ENCODE results near the gene KIF16B. TPM values are rescaled to one million over a fixed set of nuclear protein-coding genes. Genes with fewer than 3 reads are reported as not detected.

KIF16B gene
- total RNA-seq, 1 experiment from 2014 or later = 6.1 TPM

DNA sequence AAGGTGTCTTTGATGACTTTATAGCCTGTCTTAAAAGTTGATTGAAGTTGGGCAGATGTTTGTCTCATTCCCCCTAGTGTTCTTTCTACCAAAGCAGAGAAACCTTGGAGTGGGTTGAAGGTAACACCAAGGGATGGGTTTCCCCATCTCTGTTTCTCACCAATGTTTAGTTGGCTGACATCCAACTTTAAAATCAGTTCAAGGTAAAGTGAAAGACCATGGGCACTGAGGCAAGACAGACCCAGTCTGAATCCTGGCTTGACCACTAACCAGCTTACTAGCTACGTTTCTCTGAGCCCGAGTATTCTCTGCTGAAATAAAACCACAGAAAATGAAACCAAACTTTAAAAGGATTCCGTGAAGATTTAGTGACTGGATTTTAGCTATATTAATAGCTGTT, 258.9 kb downstream of the KIF16B start:
- Histone ChIP-seq H3K9me2 (replicated peaks; ENCODE audit: insufficient read depth, low read length) (no peaks in the 10 kb centered on the region), H3K4me3 (ENCODE audit: low read length) (no peak overlapping the region), H3K27me3 (ENCODE audit: low read length) (no peaks in the 10 kb centered on the region), H2AFZ (ENCODE audit: low read length) (no peak overlapping the region), H3K27ac (ENCODE audit: low read length) (no peak overlapping the region), H3K4me1 (ENCODE audit: low read length) (no peaks in the 10 kb centered on the region), H3K9me3 (ENCODE audit: low read length) (no peaks in the 10 kb centered on the region), H3K36me3 (ENCODE audit: insufficient read depth, low read length) (no peaks in the 10 kb centered on the region), H3K79me2 (ENCODE audit: low read length) (no peaks in the 10 kb centered on the region), H3K4me2 (ENCODE audit: low read depth, low read length, poor library complexity, severe bottlenecking) (no peak overlapping the region), H4K20me1 (ENCODE audit: insufficient read depth, low read depth, low read length) (no peaks in the 10 kb centered on the region), H3K9ac (ENCODE audit: low read length) (no peak overlapping the region)
- DNase-seq = no peak

DNA sequence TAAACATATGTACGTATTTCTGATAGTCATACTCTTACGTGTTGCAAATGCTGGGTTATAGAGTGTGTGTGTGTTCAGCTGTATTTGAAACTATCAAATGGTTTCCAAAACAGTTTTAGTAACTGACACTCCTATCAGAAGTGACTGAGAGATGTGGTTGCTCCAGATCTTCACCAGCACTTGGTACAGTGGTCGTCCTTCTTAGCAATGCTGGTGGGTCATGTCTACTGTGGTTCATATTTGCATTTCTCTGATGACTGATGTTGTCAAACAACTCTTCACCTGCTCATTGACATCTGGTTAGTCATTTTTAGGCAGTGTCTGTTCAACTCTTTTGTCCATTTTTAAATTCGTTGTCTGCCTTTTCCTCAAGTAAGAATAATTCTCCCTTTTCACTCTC, 259.3 kb downstream of the KIF16B start:
- H3K36me3 ChIP-seq (ENCODE audit: insufficient read depth, low read length) = no peaks in the 10 kb centered on the region
- no peaks in the 10 kb centered on the region for H4K20me1 ChIP-seq (ENCODE audit: insufficient read depth, low read depth, low read length)
- H3K9me3 ChIP-seq (ENCODE audit: low read length) = no peaks in the 10 kb centered on the region
- H3K9me2 ChIP-seq (replicated peaks; ENCODE audit: insufficient read depth, low read length) = no peaks in the 10 kb centered on the region
- H3K4me2 ChIP-seq (ENCODE audit: low read depth, low read length, poor library complexity, severe bottlenecking) = no peak overlapping the region
- no peaks in the 10 kb centered on the region for H3K27me3 ChIP-seq (ENCODE audit: low read length)
- H3K79me2 ChIP-seq (ENCODE audit: low read length) = no peaks in the 10 kb centered on the region
- H3K4me1 ChIP-seq (ENCODE audit: low read length) = no peaks in the 10 kb centered on the region
- DNase-seq = no peak
- no peak overlapping the region for H3K27ac ChIP-seq (ENCODE audit: low read length)
- no peak overlapping the region for H3K9ac ChIP-seq (ENCODE audit: low read length)
- H3K4me3 ChIP-seq (ENCODE audit: low read length) = no peak overlapping the region
- H2AFZ ChIP-seq (ENCODE audit: low read length) = no peak overlapping the region

DNA sequence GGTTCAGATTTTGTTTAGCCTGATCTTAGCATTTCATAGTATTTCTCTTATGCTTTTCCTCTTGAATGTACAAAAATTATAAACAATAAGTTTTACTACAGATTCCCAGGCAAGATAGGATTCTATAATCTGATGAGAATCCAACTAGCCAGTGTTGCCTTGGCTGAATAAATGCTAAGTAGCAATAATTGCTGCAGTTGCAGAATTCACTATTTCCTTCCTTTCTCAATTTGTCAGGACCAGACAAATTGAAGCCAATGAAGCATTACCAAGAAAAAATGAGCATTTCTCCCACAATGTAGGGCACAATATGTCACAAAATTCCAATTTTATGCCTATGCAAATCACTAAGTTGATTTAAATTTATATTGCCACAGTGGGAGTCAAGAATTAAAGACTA, 260.2 kb downstream of the KIF16B start:
- Histone ChIP-seq H3K27ac (ENCODE audit: low read length) (no peak overlapping the region), H4K20me1 (ENCODE audit: insufficient read depth, low read depth, low read length) (no peaks in the 10 kb centered on the region), H3K9me3 (ENCODE audit: low read length) (no peaks in the 10 kb centered on the region), H3K9me2 (replicated peaks; ENCODE audit: insufficient read depth, low read length) (no peaks in the 10 kb centered on the region), H3K4me3 (ENCODE audit: low read length) (no peak overlapping the region), H3K9ac (ENCODE audit: low read length) (no peak overlapping the region), H3K79me2 (ENCODE audit: low read length) (no peaks in the 10 kb centered on the region), H2AFZ (ENCODE audit: low read length) (no peak overlapping the region), H3K27me3 (ENCODE audit: low read length) (no peaks in the 10 kb centered on the region), H3K4me1 (ENCODE audit: low read length) (no peaks in the 10 kb centered on the region), H3K36me3 (ENCODE audit: insufficient read depth, low read length) (no peaks in the 10 kb centered on the region), H3K4me2 (ENCODE audit: low read depth, low read length, poor library complexity, severe bottlenecking) (no peak overlapping the region)
- no peak for DNase-seq

DNA sequence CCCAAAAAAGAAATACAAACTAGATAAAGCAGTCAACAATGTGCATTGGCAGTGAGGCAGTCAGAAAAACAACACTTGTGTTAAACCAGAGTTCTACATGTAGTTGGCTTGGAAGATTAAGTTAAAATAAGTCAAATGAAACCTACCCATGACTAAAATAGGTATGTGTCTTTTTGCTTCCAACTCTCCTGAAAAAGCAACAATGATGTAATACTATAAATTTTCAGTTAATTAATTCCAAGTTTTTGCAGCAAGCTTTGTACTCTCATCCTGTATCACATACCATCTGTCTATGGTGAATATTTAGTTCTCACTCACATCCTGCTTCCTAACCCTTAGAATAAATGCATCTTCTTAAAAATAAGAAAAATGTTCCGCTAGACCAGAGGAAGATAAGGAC, 261.5 kb downstream of the KIF16B start:
- Histone ChIP-seq H3K4me3 (ENCODE audit: low read length) (no peak overlapping the region), H3K4me2 (ENCODE audit: low read depth, low read length, poor library complexity, severe bottlenecking) (no peak overlapping the region), H4K20me1 (ENCODE audit: insufficient read depth, low read depth, low read length) (no peaks in the 10 kb centered on the region), H3K36me3 (ENCODE audit: insufficient read depth, low read length) (no peaks in the 10 kb centered on the region), H3K9ac (ENCODE audit: low read length) (no peak overlapping the region), H3K4me1 (ENCODE audit: low read length) (no peaks in the 10 kb centered on the region), H3K27me3 (ENCODE audit: low read length) (no peaks in the 10 kb centered on the region), H2AFZ (ENCODE audit: low read length) (no peak overlapping the region), H3K27ac (ENCODE audit: low read length) (no peak overlapping the region), H3K9me3 (ENCODE audit: low read length) (no peaks in the 10 kb centered on the region), H3K79me2 (ENCODE audit: low read length) (no peaks in the 10 kb centered on the region), H3K9me2 (replicated peaks; ENCODE audit: insufficient read depth, low read length) (no peaks in the 10 kb centered on the region)
- no peak for DNase-seq

DNA sequence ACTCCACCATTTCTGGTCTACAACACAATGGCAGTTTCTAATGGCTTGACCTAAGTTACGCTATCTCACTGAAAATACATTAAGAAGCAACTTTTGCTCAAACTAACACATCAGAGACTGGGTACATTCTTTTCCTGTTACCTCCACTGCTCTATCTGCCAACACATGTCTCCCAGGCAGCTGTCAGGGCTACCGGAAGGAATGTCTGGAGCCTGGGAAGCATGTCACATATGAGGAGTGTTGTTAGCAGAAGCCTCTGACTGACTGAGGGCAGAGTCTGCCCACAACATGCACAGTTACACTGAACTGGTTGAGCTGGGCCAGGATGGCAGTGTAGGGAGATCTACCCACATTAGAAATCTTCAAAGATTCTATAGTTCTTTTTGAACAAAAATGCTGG, 264.5 kb downstream of the KIF16B start:
- Histone ChIP-seq H3K9me3 (ENCODE audit: low read length) (no peaks in the 10 kb centered on the region), H3K27ac (ENCODE audit: low read length) (no peak overlapping the region), H3K4me1 (ENCODE audit: low read length) (no peaks in the 10 kb centered on the region), H3K4me3 (ENCODE audit: low read length) (no peak overlapping the region), H3K9ac (ENCODE audit: low read length) (no peak overlapping the region), H3K27me3 (ENCODE audit: low read length) (no peaks in the 10 kb centered on the region), H3K9me2 (replicated peaks; ENCODE audit: insufficient read depth, low read length) (no peaks in the 10 kb centered on the region), H2AFZ (ENCODE audit: low read length) (no peak overlapping the region), H3K36me3 (ENCODE audit: insufficient read depth, low read length) (no peaks in the 10 kb centered on the region), H3K79me2 (ENCODE audit: low read length) (no peaks in the 10 kb centered on the region), H3K4me2 (ENCODE audit: low read depth, low read length, poor library complexity, severe bottlenecking) (no peak overlapping the region), H4K20me1 (ENCODE audit: insufficient read depth, low read depth, low read length) (no peaks in the 10 kb centered on the region)
- no peak for DNase-seq

DNA sequence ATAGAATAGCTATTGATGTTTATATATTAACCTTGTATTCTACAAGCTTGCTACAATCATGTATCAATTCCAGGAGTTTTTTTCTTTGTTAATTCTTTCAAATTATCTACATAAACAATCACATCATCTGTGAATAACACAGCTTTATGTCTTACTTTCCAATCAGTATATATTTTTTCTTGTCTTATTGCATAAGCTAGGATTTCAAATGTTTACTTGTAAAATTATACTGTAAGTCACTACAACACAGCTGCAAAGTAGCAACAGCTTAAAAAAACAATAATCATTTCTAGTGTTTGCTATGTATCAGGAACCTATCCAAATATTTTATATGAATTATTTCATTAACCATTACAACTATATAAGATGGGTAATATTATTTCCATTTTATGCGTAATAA, 270.4 kb downstream of the KIF16B start:
- Histone ChIP-seq H3K36me3 (ENCODE audit: insufficient read depth, low read length) (no peaks in the 10 kb centered on the region), H3K27ac (ENCODE audit: low read length) (no peak overlapping the region), H3K4me1 (ENCODE audit: low read length) (no peaks in the 10 kb centered on the region), H3K9me3 (ENCODE audit: low read length) (peaks cover 5% of the 10 kb centered on the region; the same call in 1 of the 2 replicates), H4K20me1 (ENCODE audit: insufficient read depth, low read depth, low read length) (no peaks in the 10 kb centered on the region), H3K27me3 (ENCODE audit: low read length) (no peaks in the 10 kb centered on the region), H3K4me2 (ENCODE audit: low read depth, low read length, poor library complexity, severe bottlenecking) (no peak overlapping the region), H2AFZ (ENCODE audit: low read length) (no peak overlapping the region), H3K4me3 (ENCODE audit: low read length) (no peak overlapping the region), H3K79me2 (ENCODE audit: low read length) (no peaks in the 10 kb centered on the region), H3K9me2 (replicated peaks; ENCODE audit: insufficient read depth, low read length) (no peaks in the 10 kb centered on the region; the same call in 1 of the 2 replicates), H3K9ac (ENCODE audit: low read length) (no peak overlapping the region)
- no peak for DNase-seq

DNA sequence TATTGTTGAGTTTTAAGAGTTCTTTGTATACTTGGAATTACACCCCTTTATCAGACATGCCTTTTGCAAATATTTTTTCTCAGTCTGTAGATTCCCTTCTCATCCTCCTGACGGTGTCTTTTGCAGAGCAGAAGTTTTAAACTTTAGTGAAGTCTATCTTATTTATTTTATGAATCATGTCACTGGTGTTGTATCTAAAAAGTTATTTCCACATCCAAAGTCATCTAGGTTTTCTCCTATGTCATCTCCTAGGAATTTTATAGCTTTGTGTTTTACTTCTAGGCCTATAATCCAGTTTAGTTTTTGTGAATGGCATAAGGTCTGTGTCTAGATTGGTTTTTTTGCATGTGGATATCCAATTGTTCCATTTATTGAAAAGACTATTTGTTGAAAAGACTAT, 271.3 kb downstream of the KIF16B start:
- H3K4me3 ChIP-seq (ENCODE audit: low read length) = no peak overlapping the region
- H3K4me2 ChIP-seq (ENCODE audit: low read depth, low read length, poor library complexity, severe bottlenecking) = no peak overlapping the region
- no peaks in the 10 kb centered on the region; the same call in 1 of the 2 replicates for H3K9me2 ChIP-seq (replicated peaks; ENCODE audit: insufficient read depth, low read length)
- H3K36me3 ChIP-seq (ENCODE audit: insufficient read depth, low read length) = no peaks in the 10 kb centered on the region
- no peak overlapping the region for H2AFZ ChIP-seq (ENCODE audit: low read length)
- peaks cover 5% of the 10 kb centered on the region; the same call in 1 of the 2 replicates for H3K9me3 ChIP-seq (ENCODE audit: low read length)
- no peaks in the 10 kb centered on the region for H3K27me3 ChIP-seq (ENCODE audit: low read length)
- no peak for DNase-seq
- no peaks in the 10 kb centered on the region for H3K79me2 ChIP-seq (ENCODE audit: low read length)
- H3K9ac ChIP-seq (ENCODE audit: low read length) = no peak overlapping the region
- H4K20me1 ChIP-seq (ENCODE audit: insufficient read depth, low read depth, low read length) = no peaks in the 10 kb centered on the region
- no peak overlapping the region for H3K27ac ChIP-seq (ENCODE audit: low read length)
- H3K4me1 ChIP-seq (ENCODE audit: low read length) = no peaks in the 10 kb centered on the region

DNA sequence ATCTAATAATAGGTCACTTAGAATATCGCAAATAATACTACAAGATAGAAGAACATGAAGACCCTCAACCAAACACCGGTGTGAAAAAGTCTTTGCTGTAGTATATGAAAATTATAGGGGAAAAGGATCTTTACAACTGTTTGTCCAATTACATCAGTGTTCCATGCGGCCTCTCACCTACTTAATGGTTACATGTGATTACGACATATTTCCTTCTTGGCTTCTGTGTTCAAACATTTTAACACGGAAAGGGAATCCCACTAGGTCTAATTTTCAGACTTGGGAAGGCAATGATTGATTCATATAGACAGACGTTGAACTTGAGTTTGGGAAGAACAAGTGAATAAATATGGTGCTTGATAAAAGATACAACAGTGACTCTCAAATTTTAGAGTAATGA, 273.4 kb downstream of the KIF16B start:
- no peak overlapping the region for H3K9ac ChIP-seq (ENCODE audit: low read length)
- no peak overlapping the region for H3K4me3 ChIP-seq (ENCODE audit: low read length)
- H3K79me2 ChIP-seq (ENCODE audit: low read length) = no peaks in the 10 kb centered on the region
- H4K20me1 ChIP-seq (ENCODE audit: insufficient read depth, low read depth, low read length) = no peaks in the 10 kb centered on the region
- no peak overlapping the region for H3K4me2 ChIP-seq (ENCODE audit: low read depth, low read length, poor library complexity, severe bottlenecking)
- H3K36me3 ChIP-seq (ENCODE audit: insufficient read depth, low read length) = no peaks in the 10 kb centered on the region
- peaks cover 5% of the 10 kb centered on the region; the same call in 1 of the 2 replicates for H3K9me3 ChIP-seq (ENCODE audit: low read length)
- DNase-seq = no peak
- H2AFZ ChIP-seq (ENCODE audit: low read length) = no peak overlapping the region
- H3K9me2 ChIP-seq (replicated peaks; ENCODE audit: insufficient read depth, low read length) = no peaks in the 10 kb centered on the region; the same call in 1 of the 2 replicates
- no peaks in the 10 kb centered on the region for H3K4me1 ChIP-seq (ENCODE audit: low read length)
- no peak overlapping the region for H3K27ac ChIP-seq (ENCODE audit: low read length)
- no peaks in the 10 kb centered on the region for H3K27me3 ChIP-seq (ENCODE audit: low read length)

DNA sequence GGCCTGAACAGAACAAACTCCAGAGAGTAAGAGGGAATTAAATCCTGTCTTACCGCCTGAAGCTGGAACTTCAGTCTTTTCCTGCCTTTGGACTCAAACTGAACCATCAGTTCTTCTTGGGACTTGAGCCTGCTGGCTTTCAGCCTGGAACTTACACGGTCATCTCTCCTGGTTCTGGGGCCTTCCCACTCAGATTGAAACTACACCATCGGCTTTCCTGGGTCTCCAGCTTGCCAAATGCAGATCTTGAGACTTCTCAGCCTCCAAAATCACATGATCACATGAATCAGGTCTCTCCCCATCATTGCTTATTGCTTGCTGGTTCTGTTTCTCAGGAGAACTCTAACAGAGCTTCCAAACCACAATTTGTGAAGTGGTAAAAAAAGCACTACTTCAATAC, 276.3 kb downstream of the KIF16B start:
- no peak overlapping the region for H3K9ac ChIP-seq (ENCODE audit: low read length)
- H4K20me1 ChIP-seq (ENCODE audit: insufficient read depth, low read depth, low read length) = no peaks in the 10 kb centered on the region
- no peaks in the 10 kb centered on the region for H3K79me2 ChIP-seq (ENCODE audit: low read length)
- no peak overlapping the region for H3K27ac ChIP-seq (ENCODE audit: low read length)
- no peak for DNase-seq
- H3K4me3 ChIP-seq (ENCODE audit: low read length) = no peak overlapping the region
- no peaks in the 10 kb centered on the region for H3K27me3 ChIP-seq (ENCODE audit: low read length)
- no peak overlapping the region for H3K4me2 ChIP-seq (ENCODE audit: low read depth, low read length, poor library complexity, severe bottlenecking)
- no peaks in the 10 kb centered on the region; the same call in 1 of the 2 replicates for H3K9me2 ChIP-seq (replicated peaks; ENCODE audit: insufficient read depth, low read length)
- H3K4me1 ChIP-seq (ENCODE audit: low read length) = no peaks in the 10 kb centered on the region
- no peak overlapping the region for H2AFZ ChIP-seq (ENCODE audit: low read length)
- no peaks in the 10 kb centered on the region for H3K9me3 ChIP-seq (ENCODE audit: low read length)
- H3K36me3 ChIP-seq (ENCODE audit: insufficient read depth, low read length) = no peaks in the 10 kb centered on the region
